Heart left ventricle (tissue), 13 donors: Measurements from ENCODE around the gene EEF2K.

Source experiments
- CTCF ChIP-seq, 12 donors: fragments of 200-600 bp; sonication (generic) in 4 of 12; IDR thresholded peaks; one replicate each; pipeline versions ENCODE4 v1.5.0 to v1.8.0; 2018 to 2022; ENCODE audit warnings: antibody characterized with exemption in 12 of 12, mild to moderate bottlenecking in 5 of 12
- POLR2A ChIP-seq, 2 donors: fragments of 450-650 bp; IDR thresholded peaks; one replicate each; pipeline ENCODE4 v1.6.1; 2017; ENCODE audit warnings: antibody characterized with exemption in 2 of 2, mild to moderate bottlenecking in 2 of 2, moderate library complexity in 2 of 2
- donor health status: ischemic (EF 13 %, LVEDD 7.1; RV severe dilation, severe dysfunction).
- donor health status: DM: no; HTN: yes; CAD: no.
- donor health status: DM: no; HTN: no; CAD: no.
- donor health status: ischemic (EF 25% LVEDD 6.9; RV normal size, moderate dysfunction).
- donor health status: ischemic (EF 25% LVEDD 5.7; RV mildly dilated, moderate dysfunction).
- donor health status: ischemic (EF 35%, LVEDD 5.7; RV mildly dilated, moderate dysfunction).
- donor health status: nonischemic (EF 11% LVEDD 7.7; RV severe dilation, severe dysfunction).
- donor health status: DM: yes; HTN: yes; CAD: no.
- donor health status: PGD.
- donor health status: ischemic (EF 29% LVEDD 5.4; RV normal size, mild dysfunction).
- donor health status: nonischemic (EF 23%, LVEDD 6.1; RV moderate dilation, normal function).

- TF ChIP-seq CTCF (IDR thresholded peaks at IDR 0.05) (no peak), POLR2A (IDR thresholded peaks at IDR 0.05) (no peak)
These were observed 59.3 kb downstream of the EEF2K start for GRCh38 chr16:22265351-22265750.
